Activated naive CD8-positive, alpha-beta T cell treated with anti-CD3 and anti-CD28 coated beads for 36 hours (primary cell): Measurements from ENCODE around the gene VSTM4. TPM values are rescaled to one million over a fixed set of nuclear protein-coding genes. Genes with fewer than 3 reads are reported as not detected.

Experiments used
- DNase-seq: peaks from one replicate; pipeline ENCODE4 v3.0.0; 2021
- H3K27ac Mint-ChIP-seq: one replicate; pipeline ENCODE4 v1.8.0; 2022; ENCODE audit warnings: mild to moderate bottlenecking, moderate library complexity, mixed read lengths
- H3K27me3 Mint-ChIP-seq: one replicate; pipeline ENCODE4 v1.8.0; 2022; ENCODE audit warnings: mild to moderate bottlenecking, mixed read lengths
- H3K36me3 Mint-ChIP-seq: one replicate; pipeline ENCODE4 v1.8.0; 2021; ENCODE audit warnings: mild to moderate bottlenecking, mixed read lengths
- H3K4me1 Mint-ChIP-seq: one replicate; pipeline ENCODE4 v1.8.0; 2021; ENCODE audit warnings: mixed read lengths
- H3K4me3 Mint-ChIP-seq: one replicate; pipeline ENCODE4 v1.8.0; 2022; ENCODE audit warnings: mild to moderate bottlenecking, moderate library complexity, mixed read lengths
- H3K9me3 Mint-ChIP-seq: one replicate; pipeline ENCODE4 v1.8.0; 2022; ENCODE audit warnings: mixed read lengths
- total RNA-seq, 2 experiments: library from RNA; stranded (reverse); gene quantifications; one replicate each; pipeline ENCODE4 v1.2.3, GENCODE V29; 2021

The VSTM4 gene
- total RNA-seq, 2 experiments from 2014 or later: not detected

GRCh38 chr10:49079072-49079471, 36.2 kb downstream of the VSTM4 start:
- no peak for DNase-seq
- no peaks in the 10 kb centered on the region for H3K9me3 Mint-ChIP-seq
- H3K27me3 Mint-ChIP-seq: peaks cover 14% of the 10 kb centered on the region
- H3K36me3 Mint-ChIP-seq: no peaks in the 10 kb centered on the region
- H3K27ac Mint-ChIP-seq: no peak overlapping the region
- peaks cover 10% of the 10 kb centered on the region for H3K4me1 Mint-ChIP-seq
- no peak overlapping the region for H3K4me3 Mint-ChIP-seq

- H3K9me3 Mint-ChIP-seq: no peaks in the 10 kb centered on the region
- no peak for DNase-seq
- no peak overlapping the region for H3K4me3 Mint-ChIP-seq
- H3K27me3 Mint-ChIP-seq: peaks cover 14% of the 10 kb centered on the region
- peaks cover 10% of the 10 kb centered on the region for H3K4me1 Mint-ChIP-seq
- H3K27ac Mint-ChIP-seq: no peak overlapping the region
- no peaks in the 10 kb centered on the region for H3K36me3 Mint-ChIP-seq
These were observed 36.9 kb downstream of the VSTM4 start for GRCh38 chr10:49078433-49078832.

DNA sequence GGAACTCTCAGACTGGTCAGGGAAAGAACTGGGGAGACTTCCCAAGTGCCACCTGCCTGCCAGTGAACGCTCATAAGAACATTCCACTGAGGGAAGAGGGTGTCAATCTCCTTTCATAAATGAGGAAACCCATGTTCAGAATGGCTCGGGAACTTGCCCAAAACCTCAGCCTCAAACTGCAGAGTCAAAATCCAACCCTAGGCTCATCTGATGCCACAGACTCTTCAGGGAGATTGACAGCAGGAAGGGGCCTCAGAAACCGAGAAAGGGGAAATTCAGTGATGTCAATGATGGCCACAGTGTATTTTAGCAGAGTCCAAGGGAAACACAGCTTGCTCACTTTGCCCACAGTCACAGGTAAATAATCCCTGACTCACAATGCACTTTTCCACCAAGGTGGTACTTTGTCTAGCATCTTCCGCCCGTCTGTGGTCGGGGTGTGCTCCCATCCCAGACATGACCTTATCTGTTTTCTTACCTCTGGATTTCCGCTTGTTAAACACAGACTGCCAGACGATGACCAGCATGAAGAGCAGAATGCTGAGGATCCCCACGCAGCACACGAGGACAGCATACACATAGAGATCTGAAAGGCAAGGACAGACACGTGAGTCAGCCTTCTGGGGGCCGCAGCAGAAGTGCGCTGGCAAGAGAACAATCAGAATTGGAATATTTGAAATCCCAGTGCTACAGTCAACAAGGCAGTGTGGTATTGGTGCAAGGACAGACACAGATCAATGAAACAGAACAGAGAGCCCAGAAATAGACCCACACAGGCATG, 38.4 kb downstream of the VSTM4 start:
- Mint-ChIP-seq H3K9me3 (no peaks in the 10 kb centered on the region), H3K4me3 (peak overlapping the region; percentile 5), H3K4me1 (peaks cover 10% of the 10 kb centered on the region), H3K27me3 (peaks cover 14% of the 10 kb centered on the region), H3K36me3 (no peaks in the 10 kb centered on the region), H3K27ac (no peak overlapping the region)
- peak; percentile 17 for DNase-seq

DNA sequence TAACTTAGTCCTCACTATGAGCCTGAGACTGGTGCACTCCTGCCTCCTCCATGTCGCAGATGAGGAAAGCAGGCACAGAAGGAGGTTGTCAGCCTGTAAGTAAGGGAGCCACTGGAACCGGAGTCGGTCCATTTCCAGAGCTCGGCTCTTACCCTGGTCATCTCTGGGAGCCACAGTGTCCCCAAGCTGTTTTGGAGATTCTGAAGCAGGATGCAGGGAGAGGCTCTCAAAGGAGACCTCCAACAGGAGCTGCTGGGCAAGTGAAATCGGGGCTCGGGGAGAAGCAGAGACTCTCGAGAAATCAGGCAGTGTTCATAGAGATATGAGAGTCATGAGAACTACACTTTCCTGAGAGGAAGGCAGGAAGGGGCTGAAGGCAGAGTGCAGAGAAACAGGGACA, 39.0 kb downstream of the VSTM4 start:
- no peak for DNase-seq
- Mint-ChIP-seq H3K4me3 (peak overlapping the region; percentile 5), H3K9me3 (no peaks in the 10 kb centered on the region), H3K27me3 (peaks cover 14% of the 10 kb centered on the region), H3K36me3 (no peaks in the 10 kb centered on the region), H3K27ac (no peak overlapping the region), H3K4me1 (peaks cover 10% of the 10 kb centered on the region)

DNA sequence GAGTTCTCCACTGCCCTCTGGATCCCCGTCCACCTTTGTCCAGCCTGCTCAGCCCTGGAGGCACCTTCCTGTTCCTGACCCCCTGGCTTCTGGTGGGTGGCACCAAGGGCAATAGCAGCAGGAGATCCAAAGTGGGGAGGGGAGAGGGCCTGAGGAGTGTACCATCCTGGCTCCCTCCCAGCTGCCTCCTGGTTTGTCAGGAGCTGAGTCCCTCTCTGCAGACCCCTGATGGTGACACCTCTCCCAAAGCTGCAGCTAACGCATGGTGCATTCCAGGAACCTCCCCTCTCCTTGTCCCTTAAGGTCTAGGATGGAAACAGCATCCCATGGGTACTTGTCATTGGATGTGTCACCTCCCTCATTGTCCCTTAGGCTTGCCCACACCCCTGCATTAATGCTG, 39.6 kb downstream of the VSTM4 start:
- H3K9me3 Mint-ChIP-seq: no peaks in the 10 kb centered on the region
- H3K27ac Mint-ChIP-seq: no peak overlapping the region
- H3K4me3 Mint-ChIP-seq: no peak overlapping the region
- DNase-seq: no peak
- no peaks in the 10 kb centered on the region for H3K36me3 Mint-ChIP-seq
- H3K27me3 Mint-ChIP-seq: peaks cover 14% of the 10 kb centered on the region
- peaks cover 10% of the 10 kb centered on the region for H3K4me1 Mint-ChIP-seq

GRCh38 chr10:49074836-49075682, 40.3 kb downstream of the VSTM4 start:
- H3K9me3 Mint-ChIP-seq: no peaks in the 10 kb centered on the region
- DNase-seq: no peak
- H3K4me3 Mint-ChIP-seq: no peak overlapping the region
- peaks cover 7% of the 10 kb centered on the region for H3K4me1 Mint-ChIP-seq
- H3K27ac Mint-ChIP-seq: no peak overlapping the region
- peaks cover 14% of the 10 kb centered on the region for H3K27me3 Mint-ChIP-seq
- H3K36me3 Mint-ChIP-seq: no peaks in the 10 kb centered on the region

DNA sequence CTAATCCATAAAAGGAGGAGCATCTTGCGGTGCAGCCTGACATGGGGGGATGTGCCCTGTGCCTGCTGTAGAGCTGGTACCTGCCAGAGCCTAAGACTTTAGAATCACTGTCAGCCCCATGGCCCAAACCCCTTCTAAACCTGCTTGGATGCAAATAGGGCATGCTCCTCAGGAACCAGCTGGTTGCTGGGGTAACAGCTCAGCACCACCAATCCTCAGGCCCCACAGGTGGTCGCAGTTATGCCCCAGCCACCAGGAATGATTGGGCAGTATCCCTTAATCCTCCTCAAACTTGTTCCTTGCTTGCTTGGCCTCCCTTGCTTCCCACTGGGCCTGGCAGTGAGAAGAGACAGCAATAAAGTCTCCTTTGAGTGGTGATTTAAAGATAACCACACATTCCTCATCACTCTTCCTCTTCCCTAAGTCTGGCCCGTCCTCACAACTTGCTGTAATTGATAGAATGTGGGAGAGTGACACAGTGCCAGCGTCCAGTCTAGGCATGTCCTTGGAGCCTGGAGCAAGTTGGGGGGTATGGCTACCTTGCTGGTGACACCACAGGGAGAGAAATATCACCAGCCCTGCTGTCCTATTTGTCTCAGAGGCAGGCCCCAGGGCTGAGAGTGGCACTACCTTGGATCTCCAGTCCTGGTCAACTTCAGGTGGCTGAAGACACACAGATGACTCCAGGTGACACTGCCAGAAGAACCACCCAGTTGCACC, 43.0 kb downstream of the VSTM4 start:
- H3K36me3 Mint-ChIP-seq: no peaks in the 10 kb centered on the region
- peaks cover 12% of the 10 kb centered on the region for H3K27me3 Mint-ChIP-seq
- DNase-seq: no peak
- no peak overlapping the region for H3K27ac Mint-ChIP-seq
- H3K4me3 Mint-ChIP-seq: no peak overlapping the region
- H3K9me3 Mint-ChIP-seq: no peaks in the 10 kb centered on the region
- H3K4me1 Mint-ChIP-seq: peaks cover 7% of the 10 kb centered on the region

- no peaks in the 10 kb centered on the region for H3K36me3 Mint-ChIP-seq
- H3K27ac Mint-ChIP-seq: no peak overlapping the region
- no peak for DNase-seq
These were observed 44.1 kb downstream of the VSTM4 start for GRCh38 chr10:49071160-49071761.

GRCh38 chr10:49070701-49071100, 44.6 kb downstream of the VSTM4 start:
- no peak for DNase-seq
- Mint-ChIP-seq H3K9me3 (no peaks in the 10 kb centered on the region), H3K4me1 (no peaks in the 10 kb centered on the region), H3K36me3 (no peaks in the 10 kb centered on the region), H3K27me3 (peaks cover 12% of the 10 kb centered on the region), H3K27ac (no peak overlapping the region), H3K4me3 (no peak overlapping the region)

More at GRCh38 chr10:49071160-49071761, 44.1 kb downstream of the VSTM4 start:
- peaks cover 12% of the 10 kb centered on the region for H3K27me3 Mint-ChIP-seq
- no peaks in the 10 kb centered on the region for H3K9me3 Mint-ChIP-seq
- no peak overlapping the region for H3K4me3 Mint-ChIP-seq
- no peaks in the 10 kb centered on the region for H3K4me1 Mint-ChIP-seq

DNA sequence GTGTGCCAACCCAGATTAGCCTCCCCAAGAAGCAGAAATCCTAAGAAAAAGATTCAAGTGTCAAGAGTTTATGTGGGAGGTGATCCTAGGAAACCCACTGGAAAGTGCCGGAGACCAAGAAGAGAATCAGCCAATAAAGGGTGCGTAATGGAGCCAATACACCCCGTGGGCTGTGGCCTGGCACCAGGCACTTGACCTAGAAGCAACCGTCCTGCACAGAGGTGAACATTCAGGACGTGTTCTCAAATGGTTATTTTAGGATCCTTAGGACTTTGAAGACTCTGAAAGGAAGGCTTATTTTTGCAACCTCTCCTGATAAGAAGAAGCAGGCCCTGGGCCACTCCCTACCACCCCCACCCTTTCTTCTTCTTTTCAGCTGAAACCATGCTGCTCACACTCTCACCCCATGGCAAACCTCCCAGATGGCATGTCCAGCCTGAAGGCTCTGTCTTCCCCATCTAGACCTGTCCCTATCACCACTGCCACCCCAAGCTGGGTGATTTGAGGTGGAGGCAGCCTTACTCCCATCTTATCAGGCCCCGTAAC, 46.6 kb downstream of the VSTM4 start:
- no peak for DNase-seq
- H3K27me3 Mint-ChIP-seq: peaks cover 17% of the 10 kb centered on the region
- H3K36me3 Mint-ChIP-seq: no peaks in the 10 kb centered on the region
- no peaks in the 10 kb centered on the region for H3K9me3 Mint-ChIP-seq
- no peaks in the 10 kb centered on the region for H3K4me1 Mint-ChIP-seq
- no peak overlapping the region for H3K4me3 Mint-ChIP-seq
- H3K27ac Mint-ChIP-seq: no peak overlapping the region

DNA sequence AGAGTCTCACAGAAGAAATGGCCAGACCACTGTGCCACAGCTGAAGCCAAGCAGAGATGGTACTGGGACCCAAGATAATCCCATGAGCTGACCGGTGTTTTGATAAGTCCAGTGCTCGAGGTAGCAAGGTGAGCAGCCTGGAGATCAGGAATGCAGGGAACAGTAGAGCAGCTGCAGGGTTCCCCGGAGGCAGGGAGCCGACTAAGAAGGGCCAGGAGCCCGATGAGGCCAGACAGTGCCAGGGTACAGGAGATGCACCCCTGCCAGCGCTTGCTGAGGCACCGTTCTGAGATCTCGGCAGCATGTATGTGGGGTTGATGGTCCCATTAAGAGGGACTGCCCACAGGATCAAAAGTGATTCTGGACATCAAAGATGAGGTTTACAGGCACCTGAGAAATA, 47.1 kb downstream of the VSTM4 start:
- H3K4me1 Mint-ChIP-seq: no peaks in the 10 kb centered on the region
- H3K9me3 Mint-ChIP-seq: no peaks in the 10 kb centered on the region
- no peaks in the 10 kb centered on the region for H3K36me3 Mint-ChIP-seq
- DNase-seq: no peak
- H3K27me3 Mint-ChIP-seq: peaks cover 17% of the 10 kb centered on the region
- H3K4me3 Mint-ChIP-seq: no peak overlapping the region
- H3K27ac Mint-ChIP-seq: no peak overlapping the region

DNA sequence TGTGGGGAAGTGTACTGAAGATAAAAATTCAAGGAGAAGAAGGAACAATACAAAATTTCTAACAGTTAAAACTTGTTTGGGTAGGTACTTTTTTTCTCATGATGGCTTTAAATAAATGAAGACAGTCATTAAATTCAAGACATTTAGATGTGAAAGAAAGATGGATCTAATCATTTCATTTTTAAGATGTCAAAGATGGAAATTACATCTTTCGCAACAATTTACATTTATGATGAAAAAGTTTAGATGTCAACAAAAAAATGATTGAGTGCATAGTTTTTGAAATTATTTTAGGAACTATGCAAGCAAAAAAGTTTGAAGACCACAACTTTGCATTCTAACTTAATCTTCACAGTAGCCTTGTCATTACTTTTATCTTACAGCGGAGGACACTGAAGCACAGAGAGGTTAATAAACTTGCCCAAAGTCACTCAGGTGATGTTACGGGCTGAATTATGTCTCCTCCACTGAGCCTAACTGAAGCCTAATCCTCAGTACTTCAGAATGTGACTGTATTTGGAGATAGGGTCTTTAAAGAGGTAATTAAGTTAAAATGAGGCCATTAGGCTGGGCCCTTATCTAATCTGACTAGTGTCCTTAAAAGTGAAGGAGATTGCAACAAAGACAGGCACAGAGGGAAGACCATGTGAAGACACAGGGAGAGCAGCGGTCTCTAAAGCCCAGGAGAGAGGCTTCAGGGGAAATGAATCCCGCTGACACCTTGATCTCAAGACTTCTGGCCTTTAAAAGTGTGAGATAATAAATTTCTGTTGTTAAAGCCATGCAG, 48.2 kb downstream of the VSTM4 start:
- no peak for DNase-seq
- Mint-ChIP-seq H3K4me1 (no peaks in the 10 kb centered on the region), H3K9me3 (peaks cover 7% of the 10 kb centered on the region), H3K27ac (no peak overlapping the region), H3K27me3 (peaks cover 20% of the 10 kb centered on the region), H3K36me3 (no peaks in the 10 kb centered on the region), H3K4me3 (no peak overlapping the region)

DNA sequence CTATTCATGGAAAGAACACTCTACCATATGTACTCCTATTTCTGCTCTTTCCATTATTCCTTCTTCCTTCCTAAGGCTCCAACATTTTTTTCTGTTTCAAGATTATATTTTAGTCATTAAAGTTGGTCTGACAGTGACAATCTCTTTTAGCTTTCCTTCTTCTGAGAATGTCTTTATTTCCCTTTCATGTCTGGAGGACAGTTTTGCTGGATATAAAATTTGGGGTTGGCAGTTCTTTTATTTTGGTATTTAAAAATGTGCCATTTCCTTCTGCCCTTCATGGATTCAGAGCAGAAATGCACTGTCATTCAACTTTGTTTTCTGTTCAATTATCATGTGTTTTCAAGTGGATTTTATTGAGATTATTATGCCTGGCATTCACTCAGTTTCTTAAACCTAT, 53.1 kb downstream of the VSTM4 start:
- H3K36me3 Mint-ChIP-seq: no peaks in the 10 kb centered on the region
- no peak overlapping the region for H3K4me3 Mint-ChIP-seq
- no peak for DNase-seq
- peaks cover 18% of the 10 kb centered on the region for H3K9me3 Mint-ChIP-seq
- peaks cover 17% of the 10 kb centered on the region for H3K27me3 Mint-ChIP-seq
- no peak overlapping the region for H3K27ac Mint-ChIP-seq
- H3K4me1 Mint-ChIP-seq: no peaks in the 10 kb centered on the region

DNA sequence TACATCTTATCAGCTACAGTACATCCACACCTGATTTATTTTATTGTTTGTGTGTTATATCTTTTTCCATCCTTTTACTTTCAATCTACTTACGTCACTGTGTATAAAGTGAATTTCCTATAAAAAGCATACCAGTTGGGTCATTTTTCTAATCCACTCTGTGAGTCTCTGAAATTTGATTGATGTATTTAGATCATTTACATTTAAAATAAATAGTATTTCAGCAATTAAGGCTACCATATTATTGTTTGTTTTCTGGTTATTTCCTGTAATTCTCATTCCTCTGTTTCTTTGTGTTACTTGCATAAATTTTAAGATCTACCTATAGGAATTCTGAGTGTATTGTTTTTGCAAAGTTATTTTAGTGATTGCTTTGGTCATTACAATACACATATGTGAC, 53.7 kb downstream of the VSTM4 start:
- Mint-ChIP-seq H3K4me3 (no peak overlapping the region), H3K9me3 (peaks cover 18% of the 10 kb centered on the region), H3K27ac (no peak overlapping the region), H3K4me1 (no peaks in the 10 kb centered on the region), H3K27me3 (peaks cover 15% of the 10 kb centered on the region), H3K36me3 (no peaks in the 10 kb centered on the region)
- no peak for DNase-seq
